H9 (cell line): Measurements from ENCODE around the gene CEP55. TPM values are rescaled to one million over a fixed set of nuclear protein-coding genes. Genes with fewer than 3 reads are reported as not detected.

Experiments used
- DNase-seq: peaks from one replicate; pipeline ENCODE4 v3.0.0-alpha.2; 2017
- H2AFZ ChIP-seq: one replicate; pipeline ENCODE4 v1.6.1; 2013; ENCODE audit warnings: mild to moderate bottlenecking, low read length, control low read depth, moderate library complexity
- H2AK5ac ChIP-seq: 2 replicates; pipeline ENCODE4 v1.6.1; 2013; ENCODE audit warnings: low read length, control low read depth, mixed read lengths; ENCODE audit not compliant: insufficient read length
- H2BK120ac ChIP-seq: one replicate; pipeline ENCODE4 v1.6.1; 2013; ENCODE audit warnings: low read depth, mild to moderate bottlenecking, low read length, control low read depth, inconsistent platforms; ENCODE audit not compliant: poor library complexity, severe bottlenecking
- H2BK12ac ChIP-seq: 2 replicates; pipeline ENCODE4 v1.6.1; 2013; ENCODE audit warnings: low read length, control low read depth, mixed read lengths, low read depth; ENCODE audit not compliant: insufficient read length
- H2BK15ac ChIP-seq: 2 replicates; pipeline ENCODE4 v1.6.1; 2013; ENCODE audit warnings: low read depth, low read length, control low read depth
- H2BK20ac ChIP-seq: one replicate; pipeline ENCODE4 v1.6.1; 2013; ENCODE audit warnings: low read depth, mild to moderate bottlenecking, low read length, control low read depth, inconsistent platforms; ENCODE audit not compliant: poor library complexity, severe bottlenecking
- H2BK5ac ChIP-seq: 2 replicates; pipeline ENCODE4 v1.6.1; 2013; ENCODE audit warnings: low read length, control low read depth, mixed read lengths; ENCODE audit not compliant: insufficient read length
- H3K14ac ChIP-seq: 2 replicates; pipeline ENCODE4 v1.6.1; 2013; ENCODE audit warnings: low read length, control low read depth; ENCODE audit not compliant: insufficient read depth
- H3K18ac ChIP-seq: 2 replicates; pipeline ENCODE4 v1.6.1; 2013; ENCODE audit warnings: low read depth, mild to moderate bottlenecking, mixed read lengths, low read length, control low read depth; ENCODE audit not compliant: insufficient read length
- H3K23ac ChIP-seq: 2 replicates; pipeline ENCODE4 v1.6.1; 2013; ENCODE audit warnings: low read length, control low read depth, mixed read lengths, low read depth; ENCODE audit not compliant: insufficient read length
- H3K23me2 ChIP-seq: 2 replicates; pipeline ENCODE4 v1.6.1; 2013; ENCODE audit warnings: low read depth, mild to moderate bottlenecking, mixed read lengths, low read length, control low read depth; ENCODE audit not compliant: insufficient read length, poor library complexity, severe bottlenecking
- H3K27ac ChIP-seq: 2 replicates; pipeline ENCODE4 v1.5.1; 2013; ENCODE audit warnings: low read length, control low read depth, mixed read lengths, low read depth; ENCODE audit not compliant: insufficient read length
- H3K27me3 ChIP-seq: 2 replicates; pipeline ENCODE4 v1.6.1; 2013; ENCODE audit warnings: low read length, control low read depth, inconsistent platforms; ENCODE audit not compliant: insufficient read depth
- H3K4ac ChIP-seq: 2 replicates; pipeline ENCODE4 v1.6.1; 2013; ENCODE audit warnings: low read depth, mild to moderate bottlenecking, control low read depth, inconsistent platforms, low read length, moderate library complexity
- H3K4me1 ChIP-seq: 2 replicates; pipeline ENCODE4 v1.6.1; 2013; ENCODE audit warnings: low read length, control low read depth, inconsistent platforms; ENCODE audit not compliant: insufficient read depth
- H3K4me2 ChIP-seq: 2 replicates; pipeline ENCODE4 v1.6.1; 2013; ENCODE audit warnings: low read length, control low read depth, mixed read lengths; ENCODE audit not compliant: insufficient read length, insufficient read depth
- H3K56ac ChIP-seq: 2 replicates; pipeline ENCODE4 v1.6.1; 2013; ENCODE audit warnings: low read depth, mild to moderate bottlenecking, mixed read lengths, low read length, control low read depth; ENCODE audit not compliant: insufficient read length
- H3K79me1 ChIP-seq: 2 replicates; pipeline ENCODE4 v1.6.1; 2013; ENCODE audit warnings: low read depth, mild to moderate bottlenecking, moderate library complexity, low read length, control low read depth, inconsistent platforms; ENCODE audit not compliant: insufficient read depth, poor library complexity, severe bottlenecking
- H3K79me2 ChIP-seq: 2 replicates; pipeline ENCODE4 v1.6.1; 2013; ENCODE audit warnings: low read length, control low read depth, inconsistent platforms; ENCODE audit not compliant: insufficient read depth
- H3K9ac ChIP-seq: 2 replicates; pipeline ENCODE4 v1.6.1; 2013; ENCODE audit warnings: low read length, control low read depth, mixed read lengths; ENCODE audit not compliant: insufficient read length; ENCODE audit errors: extremely low read depth
- H3K9me3 ChIP-seq: one replicate; pipeline ENCODE4 v1.6.1; 2013; ENCODE audit warnings: low read depth, low read length, inconsistent platforms; ENCODE audit not compliant: control insufficient read depth
- H3T11ph ChIP-seq: one replicate; pipeline ENCODE4 v1.6.1; 2013; ENCODE audit warnings: mild to moderate bottlenecking, low read length, control low read depth, inconsistent platforms
- H4K20me1 ChIP-seq: one replicate; pipeline ENCODE4 v1.6.1; 2013; ENCODE audit not compliant: control insufficient read depth, insufficient read length, insufficient read depth
- H4K5ac ChIP-seq: 2 replicates; pipeline ENCODE4 v1.6.1; 2013; ENCODE audit warnings: low read depth, mild to moderate bottlenecking, mixed read lengths, low read length, control low read depth; ENCODE audit not compliant: insufficient read length
- H4K8ac ChIP-seq: replicated peaks from 2 replicates; pipeline ENCODE4 v1.6.1; 2013; ENCODE audit warnings: low read length, control low read depth, mixed read lengths, low read depth; ENCODE audit not compliant: insufficient read length
- H4K91ac ChIP-seq: 2 replicates; pipeline ENCODE4 v1.6.1; 2013; ENCODE audit warnings: low read depth, mild to moderate bottlenecking, moderate library complexity, mixed read lengths, low read length, control low read depth; ENCODE audit not compliant: insufficient read length
- H3K27ac Mint-ChIP-seq, 3 experiments: 2 replicates in 2 of 3; 3 replicates in 1 of 3; pipeline ENCODE4 v1.8.0; 2020 to 2021; ENCODE audit warnings: mixed read lengths in 3 of 3, mild to moderate bottlenecking in 1 of 3, moderate library complexity in 1 of 3
- H3K27me3 Mint-ChIP-seq: 2 replicates; pipeline ENCODE4 v1.8.0; 2021; ENCODE audit warnings: low read depth, mild to moderate bottlenecking, moderate library complexity, mixed read lengths
- H3K36me3 Mint-ChIP-seq, 3 experiments: 2 replicates in 2 of 3; 3 replicates in 1 of 3; pipeline ENCODE4 v1.8.0; 2020 to 2021; ENCODE audit warnings: low read depth in 3 of 3, mixed read lengths in 3 of 3; ENCODE audit not compliant: insufficient read depth in 1 of 3
- H3K4me1 Mint-ChIP-seq, 2 experiments: 2 replicates each; pipeline ENCODE4 v1.8.0; 2020; ENCODE audit warnings: mixed read lengths in 2 of 2
- H3K4me3 Mint-ChIP-seq, 2 experiments: 2 replicates in 1 of 2; 3 replicates in 1 of 2; pipeline ENCODE4 v1.8.0; 2020 to 2021; ENCODE audit warnings: mild to moderate bottlenecking in 2 of 2, mixed read lengths in 2 of 2, moderate library complexity in 1 of 2
- H3K9me3 Mint-ChIP-seq, 2 experiments: 2 replicates in 1 of 2; 3 replicates in 1 of 2; pipeline ENCODE4 v1.8.0; 2020; ENCODE audit warnings: mild to moderate bottlenecking in 2 of 2, mixed read lengths in 2 of 2, moderate library complexity in 1 of 2
- CTCF ChIP-seq: fragments of 200-600 bp; sonication (generic); conservative IDR thresholded peaks from 3 replicates; pipeline ENCODE4 v1.8.0; 2021; ENCODE audit warnings: antibody characterized with exemption, mild to moderate bottlenecking
- WGBS: extraction: QIAGEN DNeasy Blood & Tissue Kit; methylation state at CpG from one replicate; pipeline ENCODE4 v1.1.7; 2013; ENCODE audit warnings: missing lambda C conversion rate, low lambda C conversion rate, mixed read lengths; ENCODE audit not compliant: insufficient read length; ENCODE audit errors: extremely low coverage; 5-methylcytosine and 5-hydroxymethylcytosine counted together
- total RNA-seq: library from RNA; stranded (reverse); gene quantifications from 2 replicates; pipeline ENCODE4 v1.2.1, GENCODE V29; 2021

CEP55 gene
- total RNA-seq, 1 experiment from 2014 or later, result 17.8 TPM

DNA sequence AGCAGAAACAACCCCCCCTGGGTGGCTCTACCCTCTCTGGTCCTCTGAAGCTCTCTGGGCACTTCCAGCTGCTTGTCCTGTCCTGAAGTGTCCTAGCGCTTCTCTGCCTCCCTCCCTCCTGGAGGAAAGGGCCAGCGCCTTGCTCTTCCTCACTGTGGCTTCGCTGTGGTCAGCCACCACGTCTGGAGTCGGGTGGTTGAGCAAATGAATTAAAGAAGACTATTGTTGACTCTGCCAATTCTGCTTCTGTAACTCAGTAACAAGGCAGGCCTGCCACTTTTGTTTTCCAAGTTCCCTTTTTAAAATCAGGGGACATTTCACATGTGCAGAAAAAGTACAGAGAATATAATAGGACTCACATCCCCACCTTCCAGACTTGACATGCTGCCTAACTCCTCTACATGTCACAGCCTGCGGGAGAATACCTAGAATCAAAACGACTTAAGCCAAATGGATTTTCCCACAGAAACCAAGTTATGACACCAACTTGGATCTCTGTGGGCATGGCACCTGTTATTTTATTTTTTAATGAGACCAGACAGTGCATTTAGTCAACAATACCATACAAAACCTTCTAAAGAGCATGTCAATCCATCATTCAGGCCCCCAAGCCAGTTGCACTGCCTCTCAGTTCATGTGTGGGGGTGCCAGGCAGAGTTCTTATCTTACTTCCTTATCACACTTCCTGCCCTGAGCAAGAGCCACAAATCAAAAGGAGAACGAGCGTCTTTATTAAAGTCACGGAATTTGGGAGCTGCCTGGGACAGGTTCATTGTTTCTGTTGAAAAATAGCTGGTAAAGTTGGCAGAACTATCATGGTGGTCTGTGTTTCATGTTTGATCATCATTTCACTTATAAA lies 76.9 kb downstream of the CEP55 start:
- Histone ChIP-seq H3K9me3 (no peaks in the 10 kb centered on the region), H2AFZ (no peak overlapping the region), H3K4me2 (no peak overlapping the region), H3K18ac (no peak overlapping the region), H3K56ac (no peak overlapping the region), H2BK12ac (no peak overlapping the region), H2BK5ac (no peak overlapping the region), H3K4me1 (no peaks in the 10 kb centered on the region), H2BK15ac (no peak overlapping the region), H3K27me3 (peaks cover 25% of the 10 kb centered on the region), H3K14ac (no peak overlapping the region), H3K79me2 (no peaks in the 10 kb centered on the region), H3K9ac (no peak overlapping the region), H3K79me1 (no peaks in the 10 kb centered on the region), H2BK120ac (no peak overlapping the region), H3K23ac (no peak overlapping the region), H3K4ac (no peak overlapping the region), H3T11ph (no peak overlapping the region), H4K91ac (no peak overlapping the region), H3K27ac (no peak overlapping the region), H2BK20ac (no peak overlapping the region), H4K5ac (no peak overlapping the region), H4K20me1 (no peaks in the 10 kb centered on the region), H4K8ac (no peak overlapping the region), H3K23me2 (no peaks in the 10 kb centered on the region), H2AK5ac (no peak overlapping the region)
- Mint-ChIP-seq H3K9me3 (no peaks in the 10 kb centered on the region), H3K36me3 (no peaks in the 10 kb centered on the region), H3K4me1 (peaks cover 0 to 2% of the 10 kb centered on the region in 2 experiments; a peak in 2 of 4 replicates), H3K27me3 (peaks cover 64% of the 10 kb centered on the region), H3K27ac (no peak overlapping the region), H3K4me3 (no peak overlapping the region)
- no CpG with 5 or more reads among the region's 10 CpGs for WGBS
- no peak for DNase-seq
- TF ChIP-seq CTCF, result no peak
